SK-N-SH (cell line): Measurements from ENCODE around the gene SLC35G1.

ENCODE experiments used
- CHD2 ChIP-seq: fragments of 150-350 bp; IDR thresholded peaks from 2 replicates; pipeline ENCODE4 v1.6.1; 2018; ENCODE audit warnings: low read length; ENCODE audit not compliant: partially characterized antibody
- CTCF ChIP-seq: fragments of 200-600 bp; sonication (generic); IDR thresholded peaks from 2 replicates; pipeline ENCODE4 v1.6.1; 2017; ENCODE audit warnings: antibody characterized with exemption, mild to moderate bottlenecking, moderate library complexity
- FOXJ3 ChIP-seq: sonication (generic); formaldehyde crosslinking; IDR thresholded peaks from 2 replicates; pipeline ENCODE4 v1.5.1; 2020; ENCODE audit warnings: mild to moderate bottlenecking, missing genetic modification reagents
- MXI1 ChIP-seq: IDR thresholded peaks from 2 replicates; pipeline ENCODE4 v1.6.1; 2012; ENCODE audit warnings: mild to moderate bottlenecking, low read depth, low read length, improper control_type of control experiment
- POLR2AphosphoS5 ChIP-seq: IDR thresholded peaks from 2 replicates; pipeline ENCODE4 v1.6.1; 2012; ENCODE audit warnings: low read depth, low read length
- SIN3A ChIP-seq: IDR thresholded peaks from 2 replicates; pipeline ENCODE4 v1.6.1; 2012; ENCODE audit warnings: low read depth, mild to moderate bottlenecking, low read length, moderate library complexity, borderline replicate concordance
- USF2 ChIP-seq: fragments of 150-350 bp; IDR thresholded peaks from 2 replicates; pipeline ENCODE4 v1.6.1; 2017; ENCODE audit warnings: antibody characterized with exemption, low read length, low read depth, borderline replicate concordance
- YY1 ChIP-seq: IDR thresholded peaks from 2 replicates; pipeline ENCODE4 v1.4.0; 2012; ENCODE audit warnings: low read depth, mild to moderate bottlenecking
- TF ChIP-seq, protein P1 (sequence below): IDR thresholded peaks from 2 replicates; pipeline ENCODE4 v1.4.0; 2012; ENCODE audit warnings: low read depth

- TF ChIP-seq YY1 (no peak), POLR2AphosphoS5 (no peak), CTCF (no peak), USF2 (no peak), MXI1 (no peak), CHD2 (no peak), FOXJ3 (CRISPR knock-in tag) (no peak), SIN3A (no peak)
- TF ChIP-seq, protein P1, sequence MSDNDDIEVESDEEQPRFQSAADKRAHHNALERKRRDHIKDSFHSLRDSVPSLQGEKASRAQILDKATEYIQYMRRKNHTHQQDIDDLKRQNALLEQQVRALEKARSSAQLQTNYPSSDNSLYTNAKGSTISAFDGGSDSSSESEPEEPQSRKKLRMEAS = no peak
Measured at GRCh38 chr10:93894516-93895378, 969 bp downstream of the SLC35G1 start.
